SK-N-SH (cell line): ENCODE data around the gene FYN. TPM values are rescaled to one million over a fixed set of nuclear protein-coding genes. Genes with fewer than 3 reads are reported as not detected.

Experiments used
- CTCF ChIA-PET: fragments of 300-600, 350-600 bp; formaldehyde crosslinking; extraction: SDS; loops from one replicate; lab custom pipeline; 2021; lab: Yijun Ruan, JAX
- POLR2A ChIA-PET: fragments of 350-600 bp; sonication (Branson Sonifier 250); formaldehyde crosslinking; extraction: SDS; loops from one replicate; lab custom pipeline; 2020; ENCODE audit warnings: antibody characterized with exemption, inconsistent platforms; lab: Yijun Ruan, JAX
- DNase-seq: peaks from one replicate; pipeline ENCODE4 v3.0.0; 2012
- H2AFZ ChIP-seq: fragments of 200-600 bp; sonication (generic); 2 replicates; pipeline ENCODE4 v1.8.1; 2016; ENCODE audit warnings: antibody characterized with exemption, mild to moderate bottlenecking, low read depth
- H3F3A ChIP-seq: fragments of 200-600 bp; sonication (generic); replicated peaks from 2 replicates; pipeline ENCODE3; 2016; ENCODE audit warnings: antibody characterized with exemption, mild to moderate bottlenecking; ENCODE audit not compliant: insufficient read depth
- H3K27ac ChIP-seq, 2 experiments: fragments of 200-500 bp in 1 of 2; fragments of 200-600 bp in 1 of 2; sonication (Bioruptor generic) in 1 of 2; sonication (generic), shearing (Covaris generic) in 1 of 2; 2 replicates each; pipeline versions ENCODE4 v1.5.1 to v1.6.1; 2014 to 2016; ENCODE audit warnings: low read depth in 2 of 2, inconsistent platforms in 1 of 2, low read length in 1 of 2, mild to moderate bottlenecking in 1 of 2, mixed read lengths in 1 of 2
- H3K27me3 ChIP-seq: fragments of 200-600 bp; sonication (generic), shearing (Covaris generic); 2 replicates; pipeline ENCODE4 v1.6.1; 2016; ENCODE audit warnings: mixed run types; ENCODE audit not compliant: insufficient read depth
- H3K36me3 ChIP-seq, 2 experiments: fragments of 200-500 bp in 1 of 2; fragments of 200-600 bp in 1 of 2; sonication (Bioruptor generic) in 1 of 2; sonication (generic) in 1 of 2; replicated peaks in 1 of 2; 2 replicates each; pipeline versions ENCODE3 to v1.5.1; 2014 to 2016; ENCODE audit warnings: low read length in 1 of 2, mild to moderate bottlenecking in 1 of 2; ENCODE audit not compliant: insufficient read depth in 2 of 2, control insufficient read depth in 1 of 2
- H3K4me1 ChIP-seq, 2 experiments: fragments of 200-500 bp in 1 of 2; fragments of 200-600 bp in 1 of 2; sonication (Bioruptor generic) in 1 of 2; sonication (generic), shearing (Covaris generic) in 1 of 2; 2 replicates each; pipeline versions ENCODE4 v1.5.1 to v1.6.1; 2014 to 2016; ENCODE audit warnings: low read depth in 1 of 2, low read length in 1 of 2, mixed run types in 1 of 2; ENCODE audit not compliant: insufficient read depth in 2 of 2, control insufficient read depth in 1 of 2
- H3K4me2 ChIP-seq: fragments of 200-600 bp; sonication (generic), shearing (Covaris generic); 2 replicates; pipeline ENCODE4 v1.6.1; 2017; ENCODE audit warnings: mixed run types
- H3K4me3 ChIP-seq, 2 experiments: fragments of 200-500 bp in 1 of 2; fragments of 200-600 bp in 1 of 2; sonication (Bioruptor generic) in 1 of 2; sonication (generic), shearing (Covaris generic) in 1 of 2; 2 replicates each; pipeline versions ENCODE4 v1.5.1 to v1.8.1; 2014 to 2016; ENCODE audit warnings: low read depth in 2 of 2, inconsistent platforms in 1 of 2, low read length in 1 of 2, mild to moderate bottlenecking in 1 of 2, mixed read lengths in 1 of 2, moderate library complexity in 1 of 2
- H3K79me2 ChIP-seq: fragments of 200-600 bp; sonication (generic); 2 replicates; pipeline ENCODE4 v1.8.1; 2017; ENCODE audit warnings: mild to moderate bottlenecking; ENCODE audit not compliant: insufficient read depth
- H3K9ac ChIP-seq: fragments of 200-600 bp; sonication (generic); 2 replicates; pipeline ENCODE4 v1.6.1; 2017; ENCODE audit warnings: mixed run types
- H3K9me2 ChIP-seq: fragments of 200-600 bp; sonication (generic); 2 replicates; pipeline ENCODE4 v1.6.1; 2017; ENCODE audit warnings: mixed run types
- H3K9me3 ChIP-seq: fragments of 200-600 bp; sonication (generic); 2 replicates; pipeline ENCODE4 v1.6.1; 2017; ENCODE audit warnings: mixed run types, mild to moderate bottlenecking, moderate library complexity
- H4K20me1 ChIP-seq: fragments of 200-600 bp; sonication (generic); 2 replicates; pipeline ENCODE4 v1.6.1; 2017; ENCODE audit warnings: mild to moderate bottlenecking, mixed run types; ENCODE audit not compliant: insufficient read depth
- CHD2 ChIP-seq: fragments of 150-350 bp; IDR thresholded peaks from 2 replicates; pipeline ENCODE4 v1.6.1; 2018; ENCODE audit warnings: low read length; ENCODE audit not compliant: partially characterized antibody
- CTCF ChIP-seq: fragments of 200-600 bp; sonication (generic); IDR thresholded peaks from 2 replicates; pipeline ENCODE4 v1.6.1; 2017; ENCODE audit warnings: antibody characterized with exemption, mild to moderate bottlenecking, moderate library complexity
- FOXM1 ChIP-seq: IDR thresholded peaks from 2 replicates; pipeline ENCODE4 v1.4.0; 2012; ENCODE audit warnings: low read depth, mild to moderate bottlenecking
- GATA2 ChIP-seq: sonication (generic); formaldehyde crosslinking; IDR thresholded peaks from 2 replicates; pipeline ENCODE4 v1.5.0; 2020; ENCODE audit warnings: mild to moderate bottlenecking, missing genetic modification reagents
- IRF3 ChIP-seq: fragments of 150-350 bp; IDR thresholded peaks from 2 replicates; pipeline ENCODE4 v1.6.1; 2016; ENCODE audit warnings: mild to moderate bottlenecking, low read depth, low read length
- NFIC ChIP-seq: IDR thresholded peaks from 2 replicates; pipeline ENCODE4 v1.4.0; 2012; ENCODE audit warnings: borderline replicate concordance
- RAD21 ChIP-seq: IDR thresholded peaks from 2 replicates; pipeline ENCODE4 v1.6.1; 2012; ENCODE audit warnings: mild to moderate bottlenecking, low read length
- REST ChIP-seq: IDR thresholded peaks from 2 replicates; pipeline ENCODE4 v1.6.1; 2012; ENCODE audit warnings: mild to moderate bottlenecking, low read depth, low read length, moderate library complexity
- RFX5 ChIP-seq: IDR thresholded peaks from 2 replicates; pipeline ENCODE4 v1.6.1; 2012; ENCODE audit warnings: mild to moderate bottlenecking, improper control_type of control experiment, low read length
- RXRA ChIP-seq: IDR thresholded peaks from 2 replicates; pipeline ENCODE4 v1.4.0; 2012; ENCODE audit warnings: low read depth, mild to moderate bottlenecking, borderline replicate concordance
- USF2 ChIP-seq: fragments of 150-350 bp; IDR thresholded peaks from 2 replicates; pipeline ENCODE4 v1.6.1; 2017; ENCODE audit warnings: antibody characterized with exemption, low read length, low read depth, borderline replicate concordance
- WGBS: methylation state at CpG from one replicate; pipeline ENCODE4 v1.1.6; 2017; ENCODE audit warnings: low lambda C conversion rate; 5-methylcytosine and 5-hydroxymethylcytosine counted together
- polyA plus RNA-seq, 3 experiments: library from polyadenylated mRNA; depleted of rRNA; stranded (reverse); fragments of >200 nt; gene quantifications; 2 replicates each; pipeline ENCODE4 v1.2.3, GENCODE V29; 2012
- TF ChIP-seq, protein P1 (sequence below): IDR thresholded peaks from 2 replicates; pipeline ENCODE4 v1.4.0; 2012; ENCODE audit warnings: low read depth

The FYN gene
- polyA plus RNA-seq, 1 of the 3 experiments (the other 2 are of a cell fraction), result 31.0 TPM

- Histone ChIP-seq H3K27ac (no peak overlapping the region), H3K27me3 (no peaks in the 10 kb centered on the region), H3K9me2 (no peaks in the 10 kb centered on the region), H3K36me3 (no peaks in the 10 kb centered on the region), H3K9ac (no peak overlapping the region), H3K4me3 (no peak overlapping the region), H3K4me1 (peaks cover 0 to 22% of the 10 kb centered on the region in 2 experiments; a peak in 3 of 4 replicates), H3F3A (no peaks in the 10 kb centered on the region), H3K79me2 (no peaks in the 10 kb centered on the region), H4K20me1 (no peaks in the 10 kb centered on the region), H3K4me2 (no peak overlapping the region), H3K9me3 (no peaks in the 10 kb centered on the region), H2AFZ (no peak overlapping the region)
- no peak for DNase-seq
- ChIA-PET CTCF (interaction anchor here (1.4 kb wide), 1 partner anchor 10 kb away, joined by 3 read pairs; no protein-coding TSS in a partner anchor), POLR2A (no interaction called here)
- 78% methylated on average over 6 of the region's 6 CpGs for WGBS
- no peak for TF ChIP-seq IRF3
- no peak for TF ChIP-seq CTCF
- TF ChIP-seq RFX5, result no peak
- no peak for TF ChIP-seq CHD2
- TF ChIP-seq NFIC, result no peak
- TF ChIP-seq, protein P1, sequence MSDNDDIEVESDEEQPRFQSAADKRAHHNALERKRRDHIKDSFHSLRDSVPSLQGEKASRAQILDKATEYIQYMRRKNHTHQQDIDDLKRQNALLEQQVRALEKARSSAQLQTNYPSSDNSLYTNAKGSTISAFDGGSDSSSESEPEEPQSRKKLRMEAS, result no peak
- TF ChIP-seq USF2, result no peak
- TF ChIP-seq RAD21, result no peak
- no peak for TF ChIP-seq GATA2 (CRISPR knock-in tag)
- TF ChIP-seq FOXM1, result no peak
These were observed 125.9 kb downstream of the FYN start for GRCh38 chr6:111747396-111747795.

DNA sequence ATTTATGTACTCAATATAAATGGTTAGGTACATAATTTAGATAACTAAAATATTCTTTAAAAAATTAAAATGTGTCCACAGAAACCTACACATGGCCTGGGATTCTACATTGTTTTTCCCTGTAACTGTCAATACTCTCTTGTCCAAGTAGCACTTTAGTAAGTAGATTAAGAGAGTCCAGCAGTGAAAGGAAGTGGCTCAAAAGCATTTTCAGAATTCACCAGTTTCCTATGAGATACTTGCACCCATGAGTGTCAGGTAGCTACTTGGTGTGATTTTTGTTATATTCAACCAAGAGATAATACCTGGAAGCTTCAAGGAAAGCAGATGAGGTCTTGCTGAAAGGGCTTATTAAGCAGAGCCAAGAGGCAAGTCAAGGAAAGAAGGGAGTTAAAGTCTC, 126.3 kb downstream of the FYN start:
- Histone ChIP-seq H2AFZ (no peak overlapping the region), H3K9ac (no peak overlapping the region), H3K27ac (no peak overlapping the region), H4K20me1 (no peaks in the 10 kb centered on the region), H3K9me3 (no peaks in the 10 kb centered on the region), H3F3A (no peaks in the 10 kb centered on the region), H3K9me2 (no peaks in the 10 kb centered on the region), H3K36me3 (no peaks in the 10 kb centered on the region), H3K4me2 (no peak overlapping the region), H3K79me2 (no peaks in the 10 kb centered on the region), H3K27me3 (no peaks in the 10 kb centered on the region)
- no peak for DNase-seq
- POLR2A ChIA-PET, result no interaction called here
- no peak for TF ChIP-seq RXRA
- TF ChIP-seq REST, result no peak
- TF ChIP-seq, all 33 proteins: peak for 0
- Histone ChIP-seq H3K4me1 (peaks cover 0 to 22% of the 10 kb centered on the region in 2 experiments; a peak in 3 of 4 replicates), H3K4me3 (no peak overlapping the region)
- CTCF ChIA-PET, result interaction anchor here (1.4 kb wide), 1 partner anchor 9 kb away, joined by 3 read pairs; no protein-coding TSS in a partner anchor
